GM19193 (cell line): ENCODE data around the gene JAKMIP1.

Experiments
- POLR2A ChIP-seq: IDR thresholded peaks from 4 replicates; pipeline ENCODE4 v1.6.1; 2011; ENCODE audit not compliant: insufficient read depth, insufficient read length; ENCODE audit errors: extremely low read depth

The JAKMIP1 gene

DNA sequence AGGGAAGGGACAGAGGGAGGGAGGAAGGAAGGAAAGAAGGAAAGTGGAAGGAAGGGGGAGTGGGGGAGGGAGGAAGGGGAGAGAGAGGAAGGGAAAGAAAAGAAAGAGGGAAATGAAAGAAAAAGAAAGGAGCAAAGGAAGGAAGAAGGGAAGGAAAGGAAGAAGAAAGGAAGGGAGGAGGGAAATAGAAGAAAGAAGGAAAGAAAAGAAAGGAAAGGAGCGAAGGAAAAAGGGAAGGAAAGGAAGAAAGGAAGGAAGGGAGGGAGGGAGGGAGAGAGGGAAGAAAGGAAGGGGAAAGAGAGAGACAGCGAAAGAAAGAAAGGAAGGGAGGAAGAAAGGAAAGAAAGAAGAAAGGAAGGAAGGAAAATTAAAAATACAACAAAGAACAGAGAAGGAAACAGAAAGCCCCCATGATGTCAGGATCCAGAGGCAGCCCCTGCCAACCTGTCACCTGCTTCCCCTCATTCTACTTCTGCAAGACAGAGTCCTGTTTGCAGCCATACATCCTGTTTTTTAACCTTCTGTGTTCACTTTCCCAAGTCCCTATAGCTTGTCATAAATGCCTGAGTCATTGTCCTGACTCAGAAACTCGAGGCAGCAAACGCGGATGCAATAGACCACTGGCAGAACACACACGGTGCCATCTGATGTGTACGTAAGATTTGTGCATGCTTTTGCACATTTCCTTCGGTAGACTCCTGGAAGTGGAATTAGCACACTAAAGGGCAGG lies 105.2 kb downstream of the JAKMIP1 start:
- no peak for TF ChIP-seq POLR2A

GRCh38 chr4:6093671-6094070 lies 106.7 kb downstream of the JAKMIP1 start:
- TF ChIP-seq POLR2A = no peak

- TF ChIP-seq POLR2A = no peak
Observed at GRCh38 chr4:6092971-6093370, 107.4 kb downstream of the JAKMIP1 start.

- no peak for TF ChIP-seq POLR2A
Observed at GRCh38 chr4:6092131-6092530, 108.2 kb downstream of the JAKMIP1 start.

GRCh38 chr4:6090931-6091330 lies 109.4 kb downstream of the JAKMIP1 start:
- no peak for TF ChIP-seq POLR2A

GRCh38 chr4:6088950-6089349 lies 111.4 kb downstream of the JAKMIP1 start:
- TF ChIP-seq POLR2A = no peak

DNA sequence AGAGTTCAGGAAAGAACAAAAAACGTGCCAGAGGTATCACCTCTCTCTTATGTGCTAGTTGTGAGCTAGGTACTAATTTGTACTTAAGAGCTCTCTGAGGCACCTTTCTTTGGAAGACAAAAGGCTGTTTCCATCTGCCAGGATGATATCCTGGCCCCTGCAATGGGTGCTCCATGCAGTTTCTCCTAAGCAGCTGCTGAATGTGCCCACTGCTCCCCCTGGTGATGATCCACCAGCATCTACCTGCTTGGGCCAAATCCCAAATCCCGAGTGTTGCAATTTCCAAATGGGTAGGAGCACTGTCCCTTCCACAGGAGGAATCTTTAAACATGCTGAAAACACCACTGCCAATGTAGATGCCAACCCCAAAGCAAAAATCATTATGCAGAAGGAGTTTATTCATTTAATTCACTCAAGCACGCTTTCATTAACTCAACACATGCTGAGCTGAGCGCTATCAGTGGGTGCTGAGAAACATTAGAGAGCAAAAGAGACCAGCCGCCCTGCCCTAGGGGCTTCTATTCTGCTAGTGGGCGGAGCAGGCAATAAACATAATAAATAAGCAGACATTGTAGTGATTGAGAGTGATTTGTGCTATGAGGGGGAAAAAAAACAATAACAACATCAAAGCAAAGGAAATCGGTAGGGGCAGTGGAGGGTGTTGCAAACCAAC lies 112.5 kb downstream of the JAKMIP1 start:
- TF ChIP-seq POLR2A = no peak

GRCh38 chr4:6086846-6087245 lies 113.5 kb downstream of the JAKMIP1 start:
- TF ChIP-seq POLR2A = no peak

- no peak for TF ChIP-seq POLR2A
Observed at GRCh38 chr4:6085691-6086628, 114.4 kb downstream of the JAKMIP1 start.

- TF ChIP-seq POLR2A = no peak
Observed at GRCh38 chr4:6085028-6085690, 115.2 kb downstream of the JAKMIP1 start.

GRCh38 chr4:6079965-6080364 lies 120.4 kb downstream of the JAKMIP1 start:
- TF ChIP-seq POLR2A = no peak

DNA sequence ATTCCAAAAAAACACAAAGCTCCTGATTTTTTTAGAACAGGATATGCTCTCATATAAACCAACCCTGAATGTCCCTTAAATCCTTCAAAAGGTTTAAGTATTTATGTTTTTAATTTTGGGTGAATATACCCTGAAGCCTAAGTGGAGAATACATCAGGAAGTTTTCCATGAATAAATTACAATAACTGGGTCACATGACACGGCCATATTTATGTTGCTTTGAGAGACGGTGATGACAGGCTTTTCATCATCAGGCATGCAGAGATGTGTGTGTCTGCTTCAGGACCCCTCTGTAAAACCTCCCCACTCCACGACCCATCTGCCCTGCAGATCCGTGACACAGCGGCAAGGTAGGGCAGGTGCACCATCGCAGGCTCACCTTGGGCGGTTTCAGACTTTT lies 121.8 kb downstream of the JAKMIP1 start:
- no peak for TF ChIP-seq POLR2A

DNA sequence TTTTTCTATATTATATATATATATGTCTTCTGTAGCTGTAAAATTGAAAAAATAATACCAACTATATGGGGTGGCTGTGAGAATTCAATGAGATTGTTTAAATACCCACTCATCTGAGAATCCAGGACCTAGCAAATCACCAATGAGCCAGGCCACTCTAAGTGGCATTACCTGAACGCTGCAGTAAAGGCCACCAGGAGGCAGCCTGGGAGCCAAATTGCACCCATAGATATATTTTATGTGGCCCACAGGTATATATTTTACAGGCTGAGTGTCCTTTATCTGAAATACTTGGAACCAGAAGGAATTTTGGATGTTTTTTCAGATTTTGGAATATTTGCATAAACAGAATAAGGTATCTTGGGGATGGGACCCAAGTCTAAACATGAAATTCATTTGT lies 124.0 kb downstream of the JAKMIP1 start:
- no peak for TF ChIP-seq POLR2A

DNA sequence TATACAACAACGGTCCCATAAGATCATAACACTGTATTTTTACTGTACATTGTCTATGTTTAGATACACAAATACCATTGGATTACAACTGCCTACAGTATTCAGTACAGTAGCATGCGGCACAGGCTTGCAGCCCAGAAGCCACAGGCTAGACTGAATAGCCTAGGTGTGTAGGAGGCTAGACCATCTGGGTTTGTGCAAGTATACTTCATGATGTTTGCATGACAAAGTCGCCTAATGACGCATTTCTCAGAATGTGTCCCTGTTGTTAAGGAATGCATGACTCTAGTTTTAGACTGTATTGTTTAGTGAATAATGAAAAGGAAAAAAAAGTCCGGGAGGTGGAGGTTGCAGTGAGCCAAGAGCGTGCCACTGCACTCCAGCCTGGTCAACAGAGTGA lies 125.6 kb downstream of the JAKMIP1 start:
- no peak for TF ChIP-seq POLR2A
